Thoracic aorta endothelial cell (primary cell): ENCODE results near the gene OR5A1. TPM values are rescaled to one million over a fixed set of nuclear protein-coding genes. Genes with fewer than 3 reads are reported as not detected.

Experiments used
- total RNA-seq: library from RNA; depleted of rRNA; stranded (reverse); fragments of >200 nt; gene quantifications from 2 replicates; pipeline ENCODE4 v1.2.3, GENCODE V29; 2012

OR5A1 gene
- not detected in 2 replicates for total RNA-seq

DNA sequence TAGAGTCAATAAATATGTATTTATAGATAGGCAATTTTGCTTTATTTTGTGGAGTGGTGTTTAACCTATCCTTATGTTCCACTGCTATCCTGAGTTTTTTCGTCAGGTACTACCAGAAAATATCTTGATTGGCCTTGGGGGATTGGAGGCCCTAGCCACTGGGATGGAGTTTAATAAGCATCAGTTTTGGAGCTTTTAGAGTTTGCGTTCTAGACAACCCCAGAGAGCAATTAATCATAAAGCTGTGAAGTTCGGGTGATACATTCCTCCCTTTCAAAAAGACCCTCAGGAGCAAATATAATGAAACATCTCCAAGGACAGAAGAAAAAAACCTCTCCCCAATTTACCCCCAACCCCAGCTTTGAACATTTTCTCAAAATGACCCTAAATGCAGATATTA lies at the start of gene OR5A1:
TSS of gene OR5A1 (plus strand) at position 301 of the 400 bp plus-strand sequence. CDS start 6,700 bp downstream, outside the sequence.

DNA sequence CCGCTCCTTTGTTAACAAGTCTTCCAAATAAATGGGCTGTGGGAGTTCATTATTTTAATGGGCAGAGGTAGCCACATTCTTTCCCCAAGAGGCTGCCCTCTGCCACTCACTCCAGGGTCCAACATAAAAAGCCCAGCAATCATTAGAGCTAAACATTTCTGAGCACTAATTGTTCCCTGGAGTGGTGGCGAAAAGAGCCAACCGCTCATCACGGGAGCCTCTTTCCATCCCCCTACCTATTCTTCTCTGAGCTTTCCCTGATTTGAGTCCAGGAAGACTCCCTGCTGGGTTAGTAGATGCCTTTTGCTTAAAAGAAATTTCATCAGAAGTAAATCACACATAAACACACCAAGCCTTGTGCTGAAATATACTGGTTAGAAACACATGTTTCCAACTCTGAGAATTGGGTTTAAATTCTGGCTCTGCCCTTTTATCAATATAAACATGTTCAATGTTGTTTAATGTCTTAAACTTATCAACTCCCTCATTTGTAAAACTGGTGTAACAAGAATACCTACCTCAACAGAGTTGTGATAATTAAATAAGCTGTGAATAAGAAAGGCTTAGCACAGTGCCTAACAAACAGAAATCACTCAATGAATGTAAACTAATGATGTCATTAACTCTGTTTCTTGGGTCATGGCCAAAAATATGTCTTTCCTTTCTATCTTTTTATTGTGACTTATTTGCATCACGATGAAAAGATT lies 9.8 kb upstream of the OR5A1 start, which contains the start of gene OR5A2:
TSS of gene OR5A2 (minus strand) at position 53 of the 707 bp plus-strand sequence. CDS start 3,460 bp downstream, outside the sequence.

GRCh38 chr11:59456661-59457060 lies 20.4 kb downstream of the OR5A1 start, which contains the start of gene OR4D6:
Gene OR4D6, plus strand, starts transcription at chr11:59456961. Its CDS starts 0 bp downstream, at chr11:59456961.

DNA sequence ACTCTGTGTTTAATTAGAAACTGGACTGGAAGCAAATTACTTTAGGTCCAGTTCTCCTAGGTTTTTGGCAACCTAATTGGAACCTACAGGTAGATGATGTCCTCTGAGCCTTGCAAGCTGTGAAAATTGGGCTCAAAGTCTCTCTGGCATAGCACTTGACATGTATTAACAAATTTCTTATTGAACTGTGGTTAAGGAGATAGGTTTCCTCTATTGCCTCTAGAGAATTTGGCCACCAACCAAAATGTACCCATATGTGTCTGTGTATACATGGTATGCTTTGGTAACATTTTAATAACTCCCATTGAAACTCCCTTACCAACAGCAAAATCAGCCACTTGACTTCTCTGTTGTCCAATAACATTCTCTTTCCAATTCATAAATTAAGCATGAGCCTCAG lies 36.7 kb downstream of the OR5A1 start, which contains the start of gene OR4D10:
TSS of gene OR4D10 (plus strand) at position 301 of the 400 bp plus-strand sequence. CDS start 4,115 bp downstream, outside the sequence.

Other genes with a start within 250 kb of the OR5A1 start
- gene MPEG1, start 223.5 kb upstream of the OR5A1 start, total RNA-seq = not detected in 2 replicates
- not detected in 2 replicates for gene OR5AN1, start 77.6 kb upstream of the OR5A1 start, total RNA-seq
- not detected in 2 replicates for gene OR5A2, start 10.1 kb upstream of the OR5A1 start, total RNA-seq
- gene OR4D6, start 20.5 kb downstream of the OR5A1 start, total RNA-seq = not detected in 2 replicates
- not detected in 2 replicates for gene OR4D10, start 36.8 kb downstream of the OR5A1 start, total RNA-seq
- gene OR4D11, start 67.1 kb downstream of the OR5A1 start, total RNA-seq = not detected in 2 replicates
- gene OR4D9, start 75.1 kb downstream of the OR5A1 start, total RNA-seq = not detected in 2 replicates
- gene OSBP, start 179.3 kb downstream of the OR5A1 start, total RNA-seq = 43.1 and 45.8 TPM in 2 replicates
- gene PATL1, start 232.6 kb downstream of the OR5A1 start, total RNA-seq = 17.2 and 21.5 TPM in 2 replicates